Prostate gland (tissue), 2 donors: ENCODE measurements around the gene SPAG9.

Source experiments
- CTCF ChIP-seq, 4 experiments: fragments of 200-600 bp in 2 of 4; fragments of 450-650 bp in 2 of 4; sonication (generic) in 2 of 4; IDR thresholded peaks; 1 replicate in 3 of 4; 2 replicates in 1 of 4; pipeline ENCODE4 v1.5.1; 2016 to 2019; ENCODE audit warnings: antibody characterized with exemption in 4 of 4, mild to moderate bottlenecking in 2 of 4, moderate library complexity in 2 of 4
- POLR2A ChIP-seq: fragments of 450-650 bp; IDR thresholded peaks from one replicate; pipeline ENCODE4 v1.6.1; 2016; ENCODE audit warnings: antibody characterized with exemption, mild to moderate bottlenecking
- POLR2AphosphoS5 ChIP-seq: sonication (generic); formaldehyde crosslinking; IDR thresholded peaks from one replicate; pipeline ENCODE4 v1.6.1; 2017; ENCODE audit warnings: antibody characterized with exemption

- TF ChIP-seq POLR2AphosphoS5, result no peak
- no peak for TF ChIP-seq POLR2A
- no peak for TF ChIP-seq CTCF (IDR thresholded peaks at IDR 0.05)
Measured at GRCh38 chr17:51054748-51055147, 65.9 kb downstream of the SPAG9 start.
